ENCODE data around the gene TRIM65.

GRCh38 chr17:75839942-75840798 lies 56.6 kb downstream of the TRIM65 start:
- TF ChIP-seq, protein P1, sequence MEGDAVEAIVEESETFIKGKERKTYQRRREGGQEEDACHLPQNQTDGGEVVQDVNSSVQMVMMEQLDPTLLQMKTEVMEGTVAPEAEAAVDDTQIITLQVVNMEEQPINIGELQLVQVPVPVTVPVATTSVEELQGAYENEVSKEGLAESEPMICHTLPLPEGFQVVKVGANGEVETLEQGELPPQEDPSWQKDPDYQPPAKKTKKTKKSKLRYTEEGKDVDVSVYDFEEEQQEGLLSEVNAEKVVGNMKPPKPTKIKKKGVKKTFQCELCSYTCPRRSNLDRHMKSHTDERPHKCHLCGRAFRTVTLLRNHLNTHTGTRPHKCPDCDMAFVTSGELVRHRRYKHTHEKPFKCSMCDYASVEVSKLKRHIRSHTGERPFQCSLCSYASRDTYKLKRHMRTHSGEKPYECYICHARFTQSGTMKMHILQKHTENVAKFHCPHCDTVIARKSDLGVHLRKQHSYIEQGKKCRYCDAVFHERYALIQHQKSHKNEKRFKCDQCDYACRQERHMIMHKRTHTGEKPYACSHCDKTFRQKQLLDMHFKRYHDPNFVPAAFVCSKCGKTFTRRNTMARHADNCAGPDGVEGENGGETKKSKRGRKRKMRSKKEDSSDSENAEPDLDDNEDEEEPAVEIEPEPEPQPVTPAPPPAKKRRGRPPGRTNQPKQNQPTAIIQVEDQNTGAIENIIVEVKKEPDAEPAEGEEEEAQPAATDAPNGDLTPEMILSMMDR (IDR thresholded peaks at IDR 0.05) = no peak
- TF ChIP-seq REST (IDR thresholded peaks at IDR 0.05; ENCODE audit: insufficient read depth in 1 of 2, low read depth in 2 of 2, low read length in 1 of 2) = no peak
- no peak for TF ChIP-seq POLR2AphosphoS5 (IDR thresholded peaks at IDR 0.05; ENCODE audit: low read depth, low read length)
- no peak for TF ChIP-seq TCF7L2 (IDR thresholded peaks at IDR 0.05; ENCODE audit: low read depth, low read length)

Data from Panc1 (cell line).